HG02852 (cell line): Measurements from ENCODE around the gene FAM180A.

Experiments used
- ATAC-seq: cut with Tn5 transposase; IDR thresholded peaks from one replicate; pipeline ENCODE4 v1.9.1; 2021; ENCODE audit warnings: mild to moderate bottlenecking, moderate library complexity; ENCODE audit not compliant: unreplicated experiment

FAM180A gene

DNA sequence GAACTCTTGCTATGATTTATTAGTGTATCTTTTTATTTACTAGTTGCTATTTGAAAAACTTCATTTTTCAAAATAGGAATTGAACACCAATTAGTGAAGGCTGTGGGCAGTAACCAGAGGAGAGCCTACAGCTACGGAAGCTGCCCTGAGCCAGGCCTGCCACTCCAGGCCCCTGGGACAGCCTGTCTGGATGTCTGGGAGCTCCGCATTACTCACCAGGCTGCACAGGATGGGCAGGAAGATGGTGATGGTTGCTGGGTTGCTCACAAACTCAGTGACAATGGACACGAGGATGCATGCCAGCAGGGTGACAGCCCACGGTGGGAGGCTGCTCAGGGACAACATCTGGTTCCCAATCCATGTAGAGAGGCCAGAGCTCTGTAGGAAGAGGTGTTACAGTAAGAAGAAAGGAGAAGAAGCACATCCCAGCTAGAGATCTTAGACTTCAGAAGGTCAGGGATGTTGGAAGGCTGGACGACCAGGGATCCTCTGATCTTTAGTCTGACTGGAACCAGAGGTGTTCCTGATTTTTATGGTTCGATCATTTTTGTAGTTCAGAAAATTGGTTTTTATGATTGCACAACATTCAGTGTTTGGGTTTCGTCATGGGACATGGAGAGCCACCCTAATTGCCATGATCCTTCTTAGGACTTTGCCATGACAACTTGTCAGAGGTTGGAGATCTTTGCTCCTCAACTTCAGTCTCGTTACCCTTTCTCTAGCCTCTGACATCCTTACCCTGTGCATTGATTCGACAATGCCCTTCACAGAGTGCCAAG, 63.1 kb downstream of the FAM180A start:
- no peak for ATAC-seq

DNA sequence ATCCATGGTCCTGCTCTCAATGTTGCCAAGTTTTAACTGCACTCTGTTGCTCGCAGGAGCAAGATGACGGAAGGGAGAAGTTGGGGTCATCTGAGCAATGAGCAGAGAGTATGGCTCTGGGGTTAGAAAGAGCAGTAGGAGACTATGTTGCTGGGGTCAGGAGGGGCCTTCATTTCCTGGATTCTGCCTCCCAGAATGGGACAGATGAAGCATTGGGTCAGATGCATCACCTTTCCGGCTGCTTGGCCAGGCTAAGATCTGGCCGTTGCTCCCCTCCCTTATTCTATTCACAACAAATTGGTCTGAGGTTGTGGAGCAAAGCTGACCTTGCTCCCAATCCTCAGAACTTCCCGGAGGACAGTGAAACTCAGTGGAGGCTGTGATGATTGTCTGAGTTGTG, 63.9 kb downstream of the FAM180A start:
- ATAC-seq = no peak

DNA sequence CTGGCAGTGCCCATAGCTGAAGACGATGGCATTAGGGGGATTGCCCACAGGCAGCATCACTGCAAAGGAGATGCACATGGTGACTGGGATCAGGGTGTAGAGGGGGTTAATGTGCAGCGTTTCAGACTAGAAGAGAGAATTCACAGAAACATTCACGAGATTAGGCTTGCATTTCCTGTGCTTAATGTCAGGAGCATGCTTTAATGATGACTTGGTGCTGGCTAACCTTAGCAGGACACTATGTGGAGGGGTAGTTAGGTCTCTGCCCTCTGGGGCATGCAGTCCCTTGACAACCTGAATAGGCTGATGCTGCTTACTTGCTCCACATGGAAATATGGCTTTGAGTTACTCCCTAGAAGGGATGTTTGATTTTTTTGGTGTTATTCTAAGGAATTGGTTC, 64.5 kb downstream of the FAM180A start:
- no peak for ATAC-seq

DNA sequence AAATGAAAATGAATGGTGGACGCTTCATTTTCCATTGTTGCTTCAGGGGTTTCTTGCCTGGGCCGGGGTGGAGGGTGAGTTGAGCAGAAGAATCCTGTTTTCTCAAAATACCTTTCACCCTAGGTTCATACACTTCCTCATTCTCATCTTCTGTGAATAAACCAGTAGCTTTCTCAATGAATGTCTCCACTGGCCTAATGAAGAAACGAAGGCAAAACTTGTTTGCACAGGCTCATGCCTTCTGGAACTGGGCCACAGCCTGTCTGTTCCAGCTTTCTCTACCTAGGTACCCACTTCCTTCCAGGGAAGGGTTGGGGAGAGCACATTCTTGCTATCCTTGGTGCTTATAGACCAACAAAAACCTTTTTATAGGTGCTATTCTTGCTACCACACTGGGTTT, 65.0 kb downstream of the FAM180A start:
- no peak for ATAC-seq

DNA sequence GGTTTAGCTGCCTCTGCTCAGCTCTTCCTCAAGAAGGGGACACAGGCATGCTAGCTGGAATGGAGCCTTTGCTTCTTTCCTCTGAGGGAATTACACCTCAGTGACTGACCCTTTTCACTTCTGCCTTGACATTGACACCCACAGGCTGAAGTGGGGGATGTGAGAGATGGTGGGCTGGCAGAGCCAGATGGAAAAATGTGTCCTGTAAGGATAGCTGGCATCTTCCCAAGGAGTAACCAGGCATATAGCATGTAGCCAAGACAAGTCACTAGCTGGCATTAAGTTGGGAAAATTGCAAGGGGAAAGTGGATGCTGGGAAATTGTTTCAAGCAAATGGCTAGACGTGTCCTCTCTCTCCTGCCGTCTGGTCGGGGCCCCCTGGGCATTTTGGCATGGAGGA, 66.4 kb downstream of the FAM180A start:
- ATAC-seq = no peak

DNA sequence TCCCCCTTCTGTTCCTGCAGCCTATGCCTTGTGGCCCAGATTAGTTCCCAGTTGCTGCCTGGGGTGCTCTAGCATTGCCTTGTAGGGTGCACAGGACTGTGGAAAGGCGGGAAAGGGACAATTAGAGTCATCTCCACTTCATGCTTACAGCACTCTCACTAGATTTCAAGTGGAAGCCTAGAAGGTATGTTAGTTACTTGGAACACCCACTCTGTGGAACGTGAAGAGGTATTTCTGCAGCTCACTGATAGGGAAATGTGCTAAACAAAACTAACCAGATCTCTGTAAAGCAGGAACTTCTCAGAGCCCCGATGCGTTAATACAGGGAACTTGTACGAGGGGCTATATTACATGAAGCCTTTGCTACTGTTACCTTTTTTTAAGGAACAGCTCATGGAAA, 66.9 kb downstream of the FAM180A start:
- no peak for ATAC-seq
